CD14-positive monocyte (primary cell): ENCODE results near the gene ERFE. TPM values are rescaled to one million over a fixed set of nuclear protein-coding genes. Genes with fewer than 3 reads are reported as not detected.

ENCODE experiments used
- DNase-seq, 3 donors: peaks; one replicate each; pipeline ENCODE4 v3.0.0-alpha.2; 2011 to 2022
- H2AFZ ChIP-seq: 2 replicates; pipeline ENCODE4 v1.6.0; 2012; ENCODE audit warnings: mild to moderate bottlenecking, low read depth, low read length, inconsistent platforms; ENCODE audit not compliant: insufficient read depth, poor library complexity, severe bottlenecking
- H3K27ac ChIP-seq, 2 donors: 1 replicate in 1 of 2; 2 replicates in 1 of 2; pipeline ENCODE4 v1.5.1; 2012 to 2013; ENCODE audit warnings: low read length in 2 of 2, control low read depth in 1 of 2, inconsistent platforms in 1 of 2, low read depth in 1 of 2, mild to moderate bottlenecking in 1 of 2
- H3K27me3 ChIP-seq, 2 donors: one replicate each; pipeline versions ENCODE4 v1.6.0 to v1.6.1; 2011 to 2013; ENCODE audit warnings: low read length in 2 of 2; ENCODE audit not compliant: control insufficient read depth in 2 of 2, insufficient read depth in 2 of 2
- H3K36me3 ChIP-seq, 2 donors: replicated peaks in 1 of 2; 1 replicate in 1 of 2; 2 replicates in 1 of 2; pipeline versions ENCODE4 v1.5.1 to v1.6.1; 2012 to 2013; ENCODE audit warnings: low read length in 2 of 2, control low read depth in 1 of 2, inconsistent platforms in 1 of 2, mild to moderate bottlenecking in 1 of 2; ENCODE audit not compliant: insufficient read depth in 2 of 2, control insufficient read depth in 1 of 2
- H3K4me1 ChIP-seq, 2 donors: 1 replicate in 1 of 2; 2 replicates in 1 of 2; pipeline versions ENCODE4 v1.5.1 to v1.6.1; 2012 to 2013; ENCODE audit warnings: low read length in 2 of 2, control low read depth in 1 of 2, inconsistent platforms in 1 of 2, mild to moderate bottlenecking in 1 of 2, moderate library complexity in 1 of 2; ENCODE audit not compliant: insufficient read depth in 2 of 2, control insufficient read depth in 1 of 2
- H3K4me2 ChIP-seq: replicated peaks from 2 replicates; pipeline ENCODE3; 2012; ENCODE audit warnings: low read length, moderate library complexity, mild to moderate bottlenecking; ENCODE audit not compliant: poor library complexity, severe bottlenecking; ENCODE audit errors: extremely low read depth
- H3K4me3 ChIP-seq, 3 experiments: fragments of 200-600 bp in 1 of 3; sonication (generic) in 1 of 3; replicated peaks in 1 of 3; 1 replicate in 2 of 3; 2 replicates in 1 of 3; pipeline ENCODE4 v1.5.1; 2011 to 2013; ENCODE audit warnings: low read length in 3 of 3, mild to moderate bottlenecking in 3 of 3, control low read depth in 2 of 3, low read depth in 2 of 3, inconsistent platforms in 1 of 3, moderate library complexity in 1 of 3
- H3K79me2 ChIP-seq: 2 replicates; pipeline ENCODE4 v1.6.0; 2012; ENCODE audit warnings: mild to moderate bottlenecking, control low read depth, inconsistent platforms, low read length, moderate library complexity; ENCODE audit not compliant: insufficient read depth
- H3K9ac ChIP-seq: 2 replicates; pipeline ENCODE4 v1.6.0; 2017; ENCODE audit warnings: low read length, mild to moderate bottlenecking; ENCODE audit not compliant: insufficient read depth, poor library complexity, severe bottlenecking
- H3K9me3 ChIP-seq, 2 donors: replicated peaks in 1 of 2; 1 replicate in 1 of 2; 2 replicates in 1 of 2; pipeline versions ENCODE4 v1.5.1 to v1.6.1; 2012 to 2013; ENCODE audit warnings: low read length in 2 of 2, control low read depth in 1 of 2; ENCODE audit not compliant: control insufficient read depth in 1 of 2, insufficient read depth in 1 of 2
- H4K20me1 ChIP-seq: 2 replicates; pipeline ENCODE4 v1.6.0; 2012; ENCODE audit warnings: mild to moderate bottlenecking, low read length, control low read depth, moderate library complexity; ENCODE audit not compliant: insufficient read depth
- H3K27ac Mint-ChIP-seq, 7 donors: one replicate each; pipeline ENCODE4 v1.8.0; 2020; ENCODE audit warnings: mild to moderate bottlenecking in 7 of 7, mixed read lengths in 7 of 7, moderate library complexity in 6 of 7, inconsistent platforms in 2 of 7
- H3K27me3 Mint-ChIP-seq, 3 donors: one replicate each; pipeline ENCODE4 v1.8.0; 2021 to 2022; ENCODE audit warnings: low read depth in 3 of 3, mild to moderate bottlenecking in 3 of 3, mixed read lengths in 3 of 3, moderate library complexity in 3 of 3, inconsistent platforms in 1 of 3
- H3K36me3 Mint-ChIP-seq, 2 donors: one replicate each; pipeline ENCODE4 v1.8.0; 2020; ENCODE audit warnings: mixed read lengths in 2 of 2, inconsistent platforms in 1 of 2, mild to moderate bottlenecking in 1 of 2
- H3K4me1 Mint-ChIP-seq: one replicate; pipeline ENCODE4 v1.8.0; 2020; ENCODE audit warnings: mild to moderate bottlenecking, mixed read lengths
- H3K4me3 Mint-ChIP-seq, 2 donors: one replicate each; pipeline ENCODE4 v1.8.0; 2020; ENCODE audit warnings: mild to moderate bottlenecking in 2 of 2, mixed read lengths in 2 of 2, moderate library complexity in 1 of 2
- H3K9me3 Mint-ChIP-seq, 7 donors: one replicate each; pipeline ENCODE4 v1.8.0; 2020 to 2022; ENCODE audit warnings: mixed read lengths in 7 of 7, mild to moderate bottlenecking in 6 of 7, moderate library complexity in 6 of 7, inconsistent platforms in 2 of 7
- WGBS: methylation state at CpG from one replicate; pipeline ENCODE4 v1.1.5; 2013; ENCODE audit warnings: missing lambda C conversion rate; ENCODE audit not compliant: insufficient coverage; 5-methylcytosine and 5-hydroxymethylcytosine counted together
- intact Hi-C, 2 donors: fragments of 100-400 bp; cut with micrococcal nuclease; formaldehyde crosslinking; loops; one replicate each; pipeline versions ENCODE4 v1.15.0 to v1.15.1; 2023
- polyA plus RNA-seq, 3 donors: library from polyadenylated mRNA; depleted of rRNA in 1 of 3; unstranded in 2 of 3; stranded (reverse) in 1 of 3; fragments of 300-500 nt in 2 of 3; fragments of >200 nt in 1 of 3; fragmentation: Illumina TruSeq in 2 of 3; gene quantifications; 1 replicate in 2 of 3; 2 replicates in 1 of 3; pipeline ENCODE4 v1.2.3, GENCODE V29; 2012 to 2021
- TF ChIP-seq, protein P1 (sequence below): fragments of 200-600 bp; IDR thresholded peaks from one replicate; pipeline ENCODE4 v1.8.0; 2022; ENCODE audit warnings: antibody characterized with exemption, mild to moderate bottlenecking

Gene ERFE
- polyA plus RNA-seq, 3 donors = not detected

DNA sequence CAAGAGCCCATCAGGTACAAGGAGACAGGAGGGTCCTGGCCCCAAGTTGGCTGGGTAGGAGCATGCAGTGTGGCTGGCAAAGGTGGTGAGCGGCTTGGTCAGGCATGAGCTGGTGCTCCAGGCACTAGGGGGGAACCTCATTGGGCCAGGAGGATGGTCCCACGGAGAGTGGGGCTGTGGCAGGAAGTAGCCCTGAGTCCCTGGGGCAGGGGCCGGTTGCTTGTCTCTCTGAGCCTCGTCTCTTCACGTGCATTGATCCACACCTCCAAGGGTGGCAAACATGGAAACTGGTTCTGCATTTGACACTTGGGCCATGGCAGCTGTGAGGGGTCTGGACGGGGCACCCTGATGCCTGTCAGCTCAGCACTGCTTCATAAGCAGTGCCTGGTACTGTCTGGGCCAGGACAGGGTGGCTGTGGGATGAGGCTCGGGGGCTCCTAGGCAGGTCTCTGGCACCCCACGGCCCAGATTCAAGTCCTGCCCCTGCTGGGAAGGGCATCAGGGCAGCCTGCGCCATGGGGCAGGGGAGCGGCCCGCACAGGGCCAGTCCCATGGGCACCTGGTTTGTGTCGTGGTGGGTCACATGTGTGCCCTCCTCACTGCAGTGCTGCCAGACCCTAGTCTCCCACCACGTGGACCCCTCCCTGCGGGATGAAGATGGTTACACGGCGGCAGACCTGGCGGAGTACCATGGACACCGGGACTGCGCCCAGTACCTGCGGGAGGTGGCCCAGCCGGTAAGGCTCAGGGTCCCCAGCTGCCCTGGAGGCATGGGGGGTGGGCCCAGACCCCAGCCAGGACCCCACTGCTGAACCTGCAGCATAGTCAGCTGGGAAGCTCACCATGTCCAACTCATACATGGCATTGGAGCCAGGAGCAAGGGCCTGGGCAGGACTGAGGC is 42.2 kb upstream of the ERFE start:
- WGBS = 95% methylated on average over 20 of the region's 21 CpGs

More for the DNA sequence above, 42.2 kb upstream of the ERFE start:
- Histone ChIP-seq H3K4me1 (no peaks in the 10 kb centered on the region), H3K4me3 (no peak overlapping the region), H3K9me3 (peaks cover 5 to 7% of the 10 kb centered on the region in 2 donors), H4K20me1 (no peaks in the 10 kb centered on the region), H3K4me2 (no peak overlapping the region), H3K27ac (no peak overlapping the region), H2AFZ (no peak overlapping the region), H3K36me3 (no peaks in the 10 kb centered on the region), H3K79me2 (no peaks in the 10 kb centered on the region), H3K9ac (no peak overlapping the region), H3K27me3 (peaks cover 0 to 3% of the 10 kb centered on the region in 2 donors)
- no peak for DNase-seq
- Mint-ChIP-seq H3K4me1 (no peaks in the 10 kb centered on the region), H3K27ac (peak overlapping the region in 1 of 7 donors; percentile 44), H3K4me3 (no peak overlapping the region), H3K36me3 (no peaks in the 10 kb centered on the region), H3K9me3 (peaks cover 8 to 28% (median 17%) of the 10 kb centered on the region in 7 donors), H3K27me3 (peaks cover 12 to 20% (median 18%) of the 10 kb centered on the region in 3 donors)
- intact Hi-C loops = no loop called here
- TF ChIP-seq, protein P1, sequence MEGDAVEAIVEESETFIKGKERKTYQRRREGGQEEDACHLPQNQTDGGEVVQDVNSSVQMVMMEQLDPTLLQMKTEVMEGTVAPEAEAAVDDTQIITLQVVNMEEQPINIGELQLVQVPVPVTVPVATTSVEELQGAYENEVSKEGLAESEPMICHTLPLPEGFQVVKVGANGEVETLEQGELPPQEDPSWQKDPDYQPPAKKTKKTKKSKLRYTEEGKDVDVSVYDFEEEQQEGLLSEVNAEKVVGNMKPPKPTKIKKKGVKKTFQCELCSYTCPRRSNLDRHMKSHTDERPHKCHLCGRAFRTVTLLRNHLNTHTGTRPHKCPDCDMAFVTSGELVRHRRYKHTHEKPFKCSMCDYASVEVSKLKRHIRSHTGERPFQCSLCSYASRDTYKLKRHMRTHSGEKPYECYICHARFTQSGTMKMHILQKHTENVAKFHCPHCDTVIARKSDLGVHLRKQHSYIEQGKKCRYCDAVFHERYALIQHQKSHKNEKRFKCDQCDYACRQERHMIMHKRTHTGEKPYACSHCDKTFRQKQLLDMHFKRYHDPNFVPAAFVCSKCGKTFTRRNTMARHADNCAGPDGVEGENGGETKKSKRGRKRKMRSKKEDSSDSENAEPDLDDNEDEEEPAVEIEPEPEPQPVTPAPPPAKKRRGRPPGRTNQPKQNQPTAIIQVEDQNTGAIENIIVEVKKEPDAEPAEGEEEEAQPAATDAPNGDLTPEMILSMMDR = no peak
